Glomerular endothelial cell (primary cell): ENCODE measurements around the gene INTS1. TPM values are rescaled to one million over a fixed set of nuclear protein-coding genes. Genes with fewer than 3 reads are reported as not detected.
A peak's percentile ranks its signal among the peaks of the same experiment; 100 is the strongest.

Experiments
- DNase-seq: peaks from one replicate; pipeline ENCODE4 v3.0.0-alpha.2; 2011; ENCODE audit warnings: low read depth, low spot score; ENCODE audit errors: extremely low read depth
- total RNA-seq: library from RNA; depleted of rRNA; stranded (reverse); fragments of >200 nt; gene quantifications from 2 replicates; pipeline ENCODE4 v1.2.3, GENCODE V29; 2015

The INTS1 gene
- total RNA-seq, 1 donor from 2014 or later = 85.4 TPM

DNA sequence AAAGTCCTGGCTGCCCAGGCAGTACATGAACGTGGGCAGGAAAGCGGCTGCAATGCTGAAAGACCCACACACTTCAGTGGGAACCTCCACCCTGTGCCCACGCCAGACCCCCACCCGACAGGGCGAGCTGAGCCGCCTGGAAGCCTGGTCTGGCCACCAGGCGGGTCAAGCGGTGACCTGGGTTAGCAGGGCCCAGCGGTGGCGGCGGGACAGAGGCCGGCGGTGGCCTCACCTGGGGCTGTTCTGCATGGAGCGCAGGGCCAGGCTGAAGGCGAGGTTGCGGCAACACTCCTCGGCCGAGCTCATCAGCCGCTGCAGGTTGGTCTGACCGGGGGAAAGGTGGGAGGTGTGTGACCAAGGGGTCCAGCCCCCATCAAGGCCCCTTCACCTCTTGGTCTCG is 33.3 kb downstream of the INTS1 start:
- DNase-seq = no peak

- no peak for DNase-seq
Measured at GRCh38 chr7:1468643-1469298, 35.4 kb downstream of the INTS1 start.

GRCh38 chr7:1468203-1468602 is 36.0 kb downstream of the INTS1 start:
- no peak for DNase-seq

DNA sequence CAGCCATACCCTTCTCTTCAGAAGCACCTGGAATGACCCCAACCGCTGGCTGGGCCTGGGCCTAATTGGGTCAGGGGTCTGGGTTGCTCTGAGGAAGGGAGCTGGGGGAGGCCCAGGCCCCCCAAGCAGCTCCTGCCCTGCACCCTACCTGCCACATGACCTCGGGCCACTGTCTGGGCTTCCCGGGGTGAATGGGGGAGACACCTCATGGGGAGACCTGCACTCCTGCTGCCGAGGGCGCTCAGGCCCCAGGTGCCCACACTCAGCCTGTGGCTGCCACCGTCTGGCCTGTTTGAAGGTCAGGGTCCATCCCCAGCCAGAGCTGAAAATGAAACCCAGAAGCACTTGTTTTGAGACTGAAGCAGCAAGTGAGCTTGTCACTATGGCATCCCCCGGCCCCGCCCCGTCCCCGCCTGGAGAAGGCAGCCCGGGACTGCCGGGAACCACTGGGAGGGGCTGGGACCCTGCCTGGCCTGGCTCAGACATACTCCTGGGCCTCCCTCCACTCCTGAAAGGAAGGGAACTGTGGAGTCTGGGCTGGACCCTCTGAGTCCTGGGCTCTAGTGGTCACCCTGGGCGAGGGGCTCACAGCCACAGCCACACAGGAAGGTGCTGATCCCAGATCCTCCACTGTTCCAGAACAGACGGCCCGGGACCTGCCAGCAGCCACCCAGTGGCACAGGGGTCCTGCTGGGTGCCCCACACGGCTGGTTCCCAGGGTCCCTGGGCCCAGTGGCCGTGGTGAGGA is 37.5 kb downstream of the INTS1 start:
- no peak for DNase-seq

GRCh38 chr7:1464694-1465093 is 39.5 kb downstream of the INTS1 start:
- DNase-seq = no peak

DNA sequence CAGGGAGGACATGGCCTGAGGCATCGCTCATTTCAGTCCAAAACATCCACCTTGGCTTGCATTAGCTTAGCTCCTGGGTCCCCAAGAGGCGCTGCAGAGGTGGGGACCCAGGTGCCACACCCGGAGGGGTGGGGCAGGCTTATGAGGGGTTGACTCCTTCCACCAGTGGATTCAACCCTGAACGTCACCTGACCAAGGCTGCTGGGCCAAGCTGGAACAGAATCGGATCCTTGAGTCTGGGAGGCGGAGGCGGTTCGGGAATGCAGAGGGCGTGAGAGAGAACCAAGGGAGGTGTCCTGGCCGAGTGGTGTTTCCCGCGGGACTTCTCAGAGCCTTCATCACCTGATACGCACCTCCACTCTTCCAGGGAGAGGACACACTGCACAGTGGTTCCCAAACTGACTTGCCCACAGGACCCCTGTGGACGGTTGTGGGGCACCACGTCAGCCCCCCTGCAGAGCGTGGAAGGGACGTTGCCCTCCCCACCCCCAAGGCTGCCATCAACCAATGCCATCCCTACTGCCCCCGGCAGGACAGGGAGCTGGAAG is 40.4 kb downstream of the INTS1 start:
- no peak for DNase-seq

DNA sequence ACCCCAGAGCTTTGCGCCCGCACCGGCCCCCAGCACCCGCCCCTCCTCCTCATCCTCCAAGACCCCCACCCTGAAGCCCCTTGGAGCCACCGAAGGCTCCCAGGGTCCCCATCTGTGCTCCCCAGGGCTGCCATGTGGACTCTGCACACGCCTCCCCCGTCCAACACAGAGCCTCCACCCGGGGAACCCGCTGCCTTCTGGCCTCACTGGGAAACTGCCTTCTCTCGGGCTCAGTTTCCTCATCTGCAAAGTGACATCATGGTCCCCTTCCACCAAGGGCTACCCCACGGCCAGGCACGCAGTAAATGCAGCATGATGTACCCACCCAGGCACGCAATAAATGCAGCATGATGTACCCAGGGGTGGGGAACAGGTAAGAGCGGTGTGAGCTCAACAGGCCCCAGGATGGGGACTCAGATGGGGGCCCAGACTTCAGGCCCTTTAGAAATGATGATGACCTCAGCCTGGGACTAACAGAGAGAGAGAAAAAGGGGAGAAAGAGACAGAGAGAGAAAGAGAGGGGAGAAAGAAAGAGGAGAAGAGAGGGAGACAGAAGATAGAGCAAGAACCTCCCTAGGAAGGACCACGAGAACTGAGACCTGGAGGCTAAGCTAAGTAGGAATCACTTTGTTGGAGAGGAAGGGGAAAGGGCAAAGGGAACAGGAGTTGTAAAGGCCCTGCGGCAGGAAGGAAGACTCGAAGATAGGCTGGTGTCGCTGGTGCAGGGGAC is 42.4 kb downstream of the INTS1 start:
- no peak for DNase-seq

DNA sequence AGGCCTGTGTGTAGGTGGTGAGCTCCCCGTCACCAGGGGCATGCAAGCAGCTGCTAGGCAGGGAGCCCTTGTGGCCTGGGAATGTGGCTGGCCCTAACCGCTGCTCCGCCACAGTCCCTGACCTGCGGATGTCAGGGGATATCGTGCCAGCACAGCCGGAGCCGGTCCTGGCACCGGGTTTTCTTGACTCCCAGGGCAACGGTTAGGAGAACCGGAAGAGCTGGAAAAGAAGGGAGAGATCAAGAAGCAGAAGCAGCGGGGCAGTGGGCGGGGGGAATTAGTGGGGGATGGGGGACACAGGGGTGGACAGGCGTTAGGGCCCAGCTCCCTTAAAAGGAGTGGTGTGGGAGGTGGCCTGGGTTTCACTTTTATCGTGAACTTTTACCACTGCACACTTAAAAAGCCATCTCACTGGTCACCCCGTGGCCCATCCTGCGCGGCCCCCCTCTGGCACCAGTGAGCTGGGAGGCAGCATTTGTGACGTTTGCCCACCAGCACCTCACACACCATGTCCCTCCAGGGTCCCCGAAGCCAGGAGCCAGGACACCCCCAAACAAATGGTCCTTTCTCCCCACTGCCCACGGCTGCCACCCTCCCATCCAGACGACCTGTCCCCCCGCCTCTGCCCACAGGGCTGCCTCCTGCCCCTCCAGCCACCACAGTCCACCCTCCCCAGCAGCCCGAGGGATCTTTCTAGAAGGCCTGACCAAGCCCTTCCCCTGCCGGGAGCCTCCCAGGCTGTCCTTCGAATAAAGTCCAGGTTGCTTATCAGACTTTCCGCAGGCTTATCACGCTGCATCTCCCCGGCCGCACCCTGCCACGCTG is 43.2 kb downstream of the INTS1 start:
- no peak for DNase-seq

DNA sequence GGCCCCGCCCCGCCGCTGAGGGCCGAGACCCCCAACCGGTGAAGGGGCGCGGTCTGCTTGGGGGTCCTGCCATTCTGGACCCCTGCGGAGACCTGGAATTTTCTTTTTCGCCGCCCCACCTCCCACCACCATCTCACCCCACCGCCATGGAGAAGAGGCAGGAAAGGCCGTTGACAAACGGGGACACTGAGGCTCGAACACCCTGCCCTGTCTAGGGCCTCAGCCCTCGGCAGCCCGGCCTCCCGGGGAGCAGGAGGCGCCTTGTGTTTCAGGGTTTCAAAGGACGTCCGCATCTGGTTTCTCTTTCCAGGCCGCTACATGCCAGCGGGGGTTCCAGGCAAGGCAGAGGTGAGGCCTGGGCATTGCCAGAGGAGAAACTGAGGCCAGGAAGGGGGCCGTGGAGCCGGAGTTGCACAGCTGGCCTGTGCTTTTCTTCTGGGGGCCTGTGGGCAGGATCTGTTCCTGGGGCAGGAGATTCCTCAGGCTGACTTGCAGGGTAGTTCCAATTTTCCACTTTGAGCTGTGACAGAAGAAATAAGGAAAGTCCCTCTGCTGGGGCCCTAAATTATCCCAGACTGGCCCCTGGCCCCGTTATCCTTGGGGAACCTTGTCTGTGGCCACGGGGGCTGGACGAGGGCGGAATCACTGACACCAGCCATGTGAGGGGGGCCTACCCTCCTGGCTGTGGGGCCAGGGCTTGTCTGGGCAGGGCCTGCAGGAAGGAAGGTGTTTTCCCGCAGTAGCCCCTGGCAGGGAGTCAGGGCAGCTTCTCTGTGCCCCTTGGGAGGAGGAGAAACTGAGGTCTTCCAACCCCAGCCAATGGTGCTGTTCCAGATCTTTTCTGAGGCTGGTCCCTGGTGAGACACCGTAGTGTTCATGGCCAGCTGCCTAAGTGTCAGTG is 44.0 kb downstream of the INTS1 start:
- DNase-seq = no peak

GRCh38 chr7:1459512-1459892 is 44.7 kb downstream of the INTS1 start:
- peak; percentile 54 for DNase-seq

DNA sequence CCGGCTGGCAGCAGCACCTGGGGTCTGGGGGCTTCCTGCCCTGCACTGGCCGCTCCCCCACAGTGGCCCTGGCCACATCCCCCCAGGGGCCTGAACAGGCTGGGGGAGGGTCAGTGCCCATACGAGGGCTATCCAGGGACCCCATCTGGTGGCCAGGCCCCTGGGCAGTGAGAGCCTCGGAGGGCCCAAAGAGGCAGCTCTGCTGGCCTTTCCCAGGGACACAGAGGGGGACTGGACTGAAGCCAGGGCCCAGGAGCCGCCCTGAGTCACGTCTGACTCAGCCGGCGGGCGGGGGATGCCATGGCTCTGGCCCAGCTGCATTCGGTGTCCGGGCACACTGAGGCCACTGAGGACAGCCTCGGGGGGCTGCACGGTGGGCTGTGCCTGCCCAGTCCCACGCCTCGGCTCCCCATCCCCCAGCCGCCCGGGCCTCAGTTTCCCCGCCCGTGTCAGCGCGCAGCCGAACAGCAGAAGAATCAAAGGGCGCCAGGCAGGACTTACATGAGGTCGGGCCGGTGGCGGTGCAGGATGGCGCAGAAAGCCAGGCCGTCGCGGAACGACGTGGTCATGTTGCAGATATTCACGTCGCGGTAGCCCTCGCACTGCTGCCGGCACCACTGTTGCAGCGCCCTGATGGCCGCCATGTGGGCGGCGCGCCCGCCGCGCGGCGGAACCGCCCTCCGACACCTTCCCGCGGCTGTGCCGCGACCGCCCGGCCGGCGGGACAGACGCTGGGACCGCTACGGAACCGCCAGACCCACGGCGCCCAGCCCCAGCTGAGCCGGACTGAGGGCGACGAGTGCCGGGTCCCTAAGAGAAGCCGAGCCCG is 45.3 kb downstream of the INTS1 start, which contains the start of gene MICALL2:
Gene MICALL2, minus strand, starts transcription at position 788 of the 829 bp plus-strand sequence. Its CDS starts 144 bp downstream, at position 644.
- DNase-seq = peak; percentile 14

- DNase-seq = no peak
Measured at GRCh38 chr7:1457949-1458682, 46.1 kb downstream of the INTS1 start.

DNA sequence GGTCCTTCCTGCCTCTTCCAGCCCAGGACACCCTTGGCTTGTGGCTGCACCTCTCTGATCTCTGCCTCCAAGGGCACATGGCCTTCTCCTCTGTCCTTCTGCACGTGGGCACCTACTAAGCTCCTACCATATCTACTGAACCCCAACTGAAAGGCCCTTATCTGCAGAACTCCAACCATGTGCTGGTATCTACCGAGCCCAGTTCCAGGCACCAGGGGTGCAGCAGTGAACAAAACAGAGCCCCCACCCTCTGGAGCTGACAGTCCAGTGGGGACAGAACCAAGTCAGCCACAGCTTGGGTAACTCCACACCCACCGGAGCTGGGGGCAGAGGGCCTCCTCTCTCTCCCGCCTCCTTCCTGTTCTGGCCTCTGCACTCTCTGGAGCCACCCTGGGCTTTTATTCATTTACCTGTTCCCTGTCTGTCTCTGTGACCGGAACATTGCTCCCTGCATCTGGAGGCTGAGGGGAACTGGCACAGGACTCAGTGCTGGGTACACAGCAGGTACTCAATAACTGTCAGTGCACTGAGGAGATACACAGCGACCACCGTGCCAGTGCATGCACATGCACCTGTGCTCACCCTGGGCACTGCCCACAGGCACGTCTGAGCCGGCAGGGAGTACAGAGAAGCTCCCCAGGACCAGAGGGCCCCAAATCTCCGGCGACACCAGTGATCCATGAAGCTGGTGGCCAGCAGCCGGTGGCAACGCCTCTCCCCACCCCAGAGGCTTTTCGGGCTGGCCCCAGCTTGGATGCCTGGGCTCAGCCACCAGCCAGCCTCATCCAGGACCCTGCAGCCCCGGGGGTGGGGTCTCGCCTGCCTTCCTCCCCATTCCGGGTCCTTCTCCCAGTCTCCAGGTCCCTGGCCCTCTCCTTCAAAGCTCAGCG is 46.9 kb downstream of the INTS1 start:
- no peak for DNase-seq

- DNase-seq = no peak
Measured at GRCh38 chr7:1455955-1456354, 48.2 kb downstream of the INTS1 start.

DNA sequence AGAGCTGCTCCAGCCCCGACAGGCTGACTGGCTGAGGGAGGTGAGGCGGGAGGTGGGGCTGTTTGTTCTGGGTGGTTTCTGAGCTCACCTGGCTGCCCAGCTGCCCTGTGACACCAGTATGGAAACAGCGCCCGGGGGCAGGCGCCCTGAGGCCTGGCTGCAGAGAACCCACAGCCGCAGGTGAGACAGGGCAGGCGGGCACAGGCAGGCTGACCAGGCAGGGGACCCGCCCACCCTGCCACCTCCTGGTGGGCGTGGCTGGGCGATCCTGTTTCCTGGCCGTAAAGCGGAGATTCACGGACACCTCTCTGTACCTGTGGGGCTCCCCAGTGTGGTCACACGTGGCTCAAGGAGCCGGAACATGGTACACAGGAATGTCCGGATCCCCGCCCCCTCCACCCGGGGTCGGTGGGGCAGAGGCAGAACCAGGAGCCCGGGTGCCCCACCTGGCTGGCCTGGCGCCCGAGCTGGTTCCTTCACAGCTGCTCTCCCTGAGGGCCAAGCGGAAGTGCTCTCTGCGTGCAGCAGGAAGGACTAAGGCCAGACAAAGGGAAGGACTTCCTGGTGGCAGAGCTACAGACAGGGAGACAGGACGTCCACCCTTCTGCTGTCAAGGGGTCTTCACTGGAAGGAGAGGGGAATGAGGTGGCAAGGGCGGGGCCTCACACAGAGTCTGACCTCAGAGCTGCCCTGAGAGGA is 48.8 kb downstream of the INTS1 start:
- no peak for DNase-seq

GRCh38 chr7:1454542-1454941 is 49.6 kb downstream of the INTS1 start:
- no peak for DNase-seq
